Measurements from ENCODE around the gene NCAPG2. TPM values are rescaled to one million over a fixed set of nuclear protein-coding genes. Genes with fewer than 3 reads are reported as not detected.

NCAPG2 gene
- total RNA-seq, 1 donor from 2014 or later: 3.2 TPM

DNA sequence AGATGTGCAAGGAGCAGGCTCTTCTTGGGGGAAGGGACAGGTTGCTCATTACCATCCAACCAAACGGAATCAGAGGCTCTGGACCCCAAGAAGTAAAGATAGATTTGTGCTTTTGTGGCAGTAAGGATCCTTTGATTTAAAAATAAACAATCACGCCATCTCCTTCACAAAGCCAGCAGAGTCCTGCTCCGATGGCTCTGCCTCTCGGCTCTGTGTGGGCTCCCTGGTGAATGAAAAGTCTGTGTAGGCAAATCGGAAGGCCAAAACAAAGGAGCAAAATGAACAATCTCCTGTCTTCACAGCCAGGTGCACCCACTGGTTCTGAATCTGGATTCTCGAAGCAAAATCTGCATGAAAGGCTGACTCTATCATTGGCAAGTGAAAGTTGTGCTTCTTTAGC lies 120.8 kb downstream of the NCAPG2 start:
- FAIRE-seq: no peak

DNA sequence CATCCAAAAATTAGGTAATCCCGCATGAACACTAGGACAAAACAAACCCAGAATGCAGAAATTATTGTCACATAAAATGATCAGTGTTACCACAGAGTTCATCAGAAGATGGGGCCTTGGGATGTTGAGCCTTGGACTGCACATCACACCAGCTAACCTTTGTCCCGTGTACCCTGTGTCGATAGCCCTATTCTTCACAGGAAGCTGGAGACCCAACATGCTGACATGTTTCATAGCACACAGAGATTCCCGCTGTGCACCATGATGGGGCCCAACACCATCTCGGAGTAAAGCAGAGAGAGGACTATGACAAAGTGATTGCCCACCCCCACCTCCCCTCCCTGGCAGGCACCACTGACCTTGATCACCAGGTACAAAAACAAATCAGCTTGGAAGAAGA lies 121.5 kb downstream of the NCAPG2 start:
- Histone ChIP-seq H3K36me3 (ENCODE audit: control insufficient read depth, insufficient read depth, low read length) (no peaks in the 10 kb centered on the region), H3K4me3 (ENCODE audit: low read depth, low read length) (no peak overlapping the region), H3K27me3 (ENCODE audit: control insufficient read depth, insufficient read depth, low read length) (peaks cover 6% of the 10 kb centered on the region)
- DNase-seq (ENCODE audit: low read depth) (no peak), FAIRE-seq (no peak)
- TF ChIP-seq, protein P1, sequence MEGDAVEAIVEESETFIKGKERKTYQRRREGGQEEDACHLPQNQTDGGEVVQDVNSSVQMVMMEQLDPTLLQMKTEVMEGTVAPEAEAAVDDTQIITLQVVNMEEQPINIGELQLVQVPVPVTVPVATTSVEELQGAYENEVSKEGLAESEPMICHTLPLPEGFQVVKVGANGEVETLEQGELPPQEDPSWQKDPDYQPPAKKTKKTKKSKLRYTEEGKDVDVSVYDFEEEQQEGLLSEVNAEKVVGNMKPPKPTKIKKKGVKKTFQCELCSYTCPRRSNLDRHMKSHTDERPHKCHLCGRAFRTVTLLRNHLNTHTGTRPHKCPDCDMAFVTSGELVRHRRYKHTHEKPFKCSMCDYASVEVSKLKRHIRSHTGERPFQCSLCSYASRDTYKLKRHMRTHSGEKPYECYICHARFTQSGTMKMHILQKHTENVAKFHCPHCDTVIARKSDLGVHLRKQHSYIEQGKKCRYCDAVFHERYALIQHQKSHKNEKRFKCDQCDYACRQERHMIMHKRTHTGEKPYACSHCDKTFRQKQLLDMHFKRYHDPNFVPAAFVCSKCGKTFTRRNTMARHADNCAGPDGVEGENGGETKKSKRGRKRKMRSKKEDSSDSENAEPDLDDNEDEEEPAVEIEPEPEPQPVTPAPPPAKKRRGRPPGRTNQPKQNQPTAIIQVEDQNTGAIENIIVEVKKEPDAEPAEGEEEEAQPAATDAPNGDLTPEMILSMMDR (IDR thresholded peaks at IDR 0.05; ENCODE audit: insufficient read depth, low read length, severe bottlenecking): no peak

More for the DNA sequence above, 120.8 kb downstream of the NCAPG2 start:
- no peak for DNase-seq (ENCODE audit: low read depth)
- TF ChIP-seq, protein P1 (IDR thresholded peaks at IDR 0.05; ENCODE audit: insufficient read depth, low read length, severe bottlenecking): no peak
- no peak overlapping the region for H3K4me3 ChIP-seq (ENCODE audit: low read depth, low read length)
- no peaks in the 10 kb centered on the region for H3K36me3 ChIP-seq (ENCODE audit: control insufficient read depth, insufficient read depth, low read length)
- H3K27me3 ChIP-seq (ENCODE audit: control insufficient read depth, insufficient read depth, low read length): peaks cover 6% of the 10 kb centered on the region

DNA sequence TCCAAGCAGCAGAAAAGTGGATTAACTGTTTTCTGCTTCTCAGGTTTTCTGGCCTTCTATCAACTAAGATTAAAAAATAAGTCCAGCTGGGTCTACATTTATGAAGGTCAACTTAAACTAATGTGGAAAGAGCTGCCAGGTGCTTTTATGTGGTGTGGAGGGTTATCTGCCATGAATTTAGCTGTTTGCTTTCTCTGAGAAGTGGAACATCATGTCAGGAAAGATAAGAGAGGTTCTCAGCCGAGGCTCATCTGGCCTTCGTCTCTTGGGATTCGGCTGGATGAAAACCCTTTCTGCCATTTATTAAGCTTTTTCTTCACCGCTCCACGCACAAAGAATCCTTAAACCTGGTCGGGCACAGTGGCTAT lies 122.5 kb downstream of the NCAPG2 start:
- H3K4me3 ChIP-seq (ENCODE audit: low read depth, low read length): no peak overlapping the region
- H3K36me3 ChIP-seq (ENCODE audit: control insufficient read depth, insufficient read depth, low read length): no peaks in the 10 kb centered on the region
- H3K27me3 ChIP-seq (ENCODE audit: control insufficient read depth, insufficient read depth, low read length): peaks cover 6% of the 10 kb centered on the region
- TF ChIP-seq, protein P1 (IDR thresholded peaks at IDR 0.05; ENCODE audit: insufficient read depth, low read length, severe bottlenecking): no peak
- no peak for DNase-seq (ENCODE audit: low read depth)
- no peak for FAIRE-seq

DNA sequence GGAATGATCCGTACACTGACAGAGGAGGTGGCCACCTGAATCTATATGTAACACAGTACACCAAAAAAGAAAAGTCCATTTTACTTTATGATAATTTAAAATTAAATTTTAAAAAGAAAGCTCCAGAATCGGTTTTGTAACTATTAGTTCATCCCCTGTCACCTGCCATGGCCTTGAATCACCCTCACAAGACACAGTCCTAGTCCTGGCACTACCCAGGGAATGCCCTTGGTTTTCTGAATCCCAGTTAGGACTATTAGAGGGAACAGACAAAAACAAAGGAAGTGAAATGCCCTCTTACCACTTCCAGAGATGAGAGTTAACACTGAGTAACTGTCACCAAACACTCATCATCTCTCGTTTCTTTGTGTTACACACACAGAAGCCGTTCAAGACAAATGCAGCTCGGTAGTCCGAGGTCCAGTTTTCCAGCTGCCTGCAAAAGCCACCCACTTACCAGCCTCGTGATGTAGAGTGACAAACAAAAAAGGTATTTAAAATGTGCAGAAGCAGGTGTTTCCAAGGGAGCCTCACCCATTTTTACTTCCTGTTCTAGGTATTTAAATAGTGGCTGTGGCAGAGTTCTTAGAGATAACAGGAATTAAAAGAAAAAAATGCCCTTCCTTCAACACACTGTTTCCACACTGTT lies 123.0 kb downstream of the NCAPG2 start:
- no peaks in the 10 kb centered on the region for H3K36me3 ChIP-seq (ENCODE audit: control insufficient read depth, insufficient read depth, low read length)
- no peak overlapping the region for H3K4me3 ChIP-seq (ENCODE audit: low read depth, low read length)
- peaks cover 6% of the 10 kb centered on the region for H3K27me3 ChIP-seq (ENCODE audit: control insufficient read depth, insufficient read depth, low read length)
- DNase-seq (ENCODE audit: low read depth): peak; percentile 47
- FAIRE-seq: no peak
- TF ChIP-seq, protein P1 (IDR thresholded peaks at IDR 0.05; ENCODE audit: insufficient read depth, low read length, severe bottlenecking): no peak

Other genes starting within 250 kb of the NCAPG2 start
- gene PTPRN2, start 117.0 kb downstream of the NCAPG2 start, total RNA-seq: 1.1 and 2.8 TPM in 2 replicates
- 71.8 and 75.0 TPM in 2 replicates for gene ESYT2, start 124.7 kb upstream of the NCAPG2 start, total RNA-seq
- gene DYNC2I1, start 151.8 kb upstream of the NCAPG2 start, total RNA-seq: 5.8 and 7.4 TPM in 2 replicates

Data from bronchial epithelial cell (primary cell).